Trophoblast cell (in vitro differentiated cells and primary cell): ENCODE results near the gene PRKD1.

ENCODE experiments used
- DNase-seq, 2 donors: peaks; one replicate each; pipeline ENCODE4 v3.0.0-alpha.2; 2016
- H2AFZ ChIP-seq: 2 replicates; pipeline ENCODE4 v1.6.1; 2013; ENCODE audit warnings: low read length, moderate library complexity, mild to moderate bottlenecking; ENCODE audit not compliant: insufficient read depth, poor library complexity
- H2AK5ac ChIP-seq: 2 replicates; pipeline ENCODE4 v1.6.1; 2013; ENCODE audit warnings: mild to moderate bottlenecking, low read length
- H2BK120ac ChIP-seq: 2 replicates; pipeline ENCODE4 v1.6.1; 2013; ENCODE audit warnings: low read length, mild to moderate bottlenecking, moderate library complexity; ENCODE audit not compliant: insufficient read depth, poor library complexity
- H2BK12ac ChIP-seq: 2 replicates; pipeline ENCODE4 v1.6.1; 2013; ENCODE audit warnings: mild to moderate bottlenecking, low read length, moderate library complexity
- H2BK5ac ChIP-seq: 2 replicates; pipeline ENCODE4 v1.6.1; 2013; ENCODE audit warnings: low read length, low read depth, moderate library complexity, mild to moderate bottlenecking; ENCODE audit not compliant: poor library complexity
- H3K14ac ChIP-seq: 2 replicates; pipeline ENCODE4 v1.6.1; 2013; ENCODE audit warnings: mild to moderate bottlenecking, low read length
- H3K18ac ChIP-seq: 2 replicates; pipeline ENCODE4 v1.6.1; 2013; ENCODE audit warnings: mild to moderate bottlenecking, low read length
- H3K23ac ChIP-seq: 2 replicates; pipeline ENCODE4 v1.6.1; 2013; ENCODE audit warnings: low read length
- H3K27ac ChIP-seq: 2 replicates; pipeline ENCODE4 v1.5.1; 2013; ENCODE audit warnings: low read depth, mild to moderate bottlenecking, inconsistent platforms, low read length, moderate library complexity
- H3K27me3 ChIP-seq: 2 replicates; pipeline ENCODE4 v1.6.1; 2013; ENCODE audit warnings: inconsistent platforms, mild to moderate bottlenecking, low read length, moderate library complexity; ENCODE audit not compliant: insufficient read depth
- H3K36me3 ChIP-seq, 2 experiments: 1 replicate in 1 of 2; 2 replicates in 1 of 2; pipeline ENCODE4 v1.6.1; 2013; ENCODE audit warnings: low read length in 2 of 2, mild to moderate bottlenecking in 2 of 2, moderate library complexity in 1 of 2; ENCODE audit not compliant: insufficient read depth in 2 of 2, control insufficient read depth in 1 of 2
- H3K4ac ChIP-seq: 2 replicates; pipeline ENCODE4 v1.6.1; 2013; ENCODE audit warnings: low read depth, mild to moderate bottlenecking, low read length, moderate library complexity
- H3K4me1 ChIP-seq, 2 experiments: 1 replicate in 1 of 2; 2 replicates in 1 of 2; pipeline ENCODE4 v1.6.1; 2013; ENCODE audit warnings: low read length in 2 of 2, mild to moderate bottlenecking in 2 of 2, moderate library complexity in 1 of 2; ENCODE audit not compliant: insufficient read depth in 2 of 2, control insufficient read depth in 1 of 2
- H3K4me2 ChIP-seq: 2 replicates; pipeline ENCODE4 v1.6.1; 2013; ENCODE audit warnings: inconsistent platforms, mild to moderate bottlenecking, low read length, moderate library complexity
- H3K4me3 ChIP-seq: 2 replicates; pipeline ENCODE4 v1.5.1; 2013; ENCODE audit warnings: mild to moderate bottlenecking, low read depth, low read length, inconsistent platforms
- H3K79me1 ChIP-seq: one replicate; pipeline ENCODE4 v1.6.1; 2013; ENCODE audit warnings: low read length
- H3K79me2 ChIP-seq: 2 replicates; pipeline ENCODE4 v1.6.1; 2013; ENCODE audit warnings: low read length, mild to moderate bottlenecking; ENCODE audit not compliant: control insufficient read depth, insufficient read depth, poor library complexity
- H3K9ac ChIP-seq: 2 replicates; pipeline ENCODE4 v1.6.1; 2013; ENCODE audit warnings: mild to moderate bottlenecking, low read length
- H3K9me3 ChIP-seq: 2 replicates; pipeline ENCODE4 v1.6.1; 2013; ENCODE audit warnings: low read depth, mild to moderate bottlenecking, control low read depth, inconsistent platforms, low read length; ENCODE audit not compliant: insufficient read depth
- H4K12ac ChIP-seq: 2 replicates; pipeline ENCODE4 v1.6.1; 2013; ENCODE audit warnings: low read depth, mild to moderate bottlenecking, low read length, moderate library complexity
- H4K8ac ChIP-seq: 2 replicates; pipeline ENCODE4 v1.6.1; 2013; ENCODE audit warnings: low read depth, mild to moderate bottlenecking, low read length, moderate library complexity
- H4K91ac ChIP-seq: one replicate; pipeline ENCODE4 v1.6.1; 2013; ENCODE audit warnings: low read depth, mild to moderate bottlenecking, low read length, moderate library complexity
- WGBS: extraction: QIAGEN DNeasy Blood & Tissue Kit; methylation state at CpG from one replicate; pipeline ENCODE4 v1.1.7; 2013; ENCODE audit warnings: missing lambda C conversion rate; ENCODE audit not compliant: insufficient read length, insufficient coverage; ENCODE audit errors: extremely low coverage; 5-methylcytosine and 5-hydroxymethylcytosine counted together

The PRKD1 gene

GRCh38 chr14:29905543-29905942 lies 22.1 kb downstream of the PRKD1 start:
- no peak for DNase-seq
- Histone ChIP-seq H3K4ac (no peak overlapping the region), H3K9me3 (peaks cover 5% of the 10 kb centered on the region), H3K79me2 (no peaks in the 10 kb centered on the region), H4K8ac (no peak overlapping the region), H3K9ac (no peak overlapping the region), H2BK12ac (no peak overlapping the region), H3K36me3 (no peaks in the 10 kb centered on the region), H2BK5ac (no peak overlapping the region), H3K27ac (no peak overlapping the region), H3K4me1 (no peaks in the 10 kb centered on the region), H2BK120ac (no peak overlapping the region), H3K18ac (no peak overlapping the region), H3K14ac (no peak overlapping the region), H3K4me2 (no peak overlapping the region), H4K12ac (no peak overlapping the region), H3K23ac (no peak overlapping the region), H3K4me3 (no peak overlapping the region), H2AFZ (no peak overlapping the region), H3K27me3 (no peaks in the 10 kb centered on the region), H2AK5ac (no peak overlapping the region), H3K79me1 (no peaks in the 10 kb centered on the region), H4K91ac (no peak overlapping the region)
- WGBS, result no CpG with 5 or more reads among the region's 7 CpGs

DNA sequence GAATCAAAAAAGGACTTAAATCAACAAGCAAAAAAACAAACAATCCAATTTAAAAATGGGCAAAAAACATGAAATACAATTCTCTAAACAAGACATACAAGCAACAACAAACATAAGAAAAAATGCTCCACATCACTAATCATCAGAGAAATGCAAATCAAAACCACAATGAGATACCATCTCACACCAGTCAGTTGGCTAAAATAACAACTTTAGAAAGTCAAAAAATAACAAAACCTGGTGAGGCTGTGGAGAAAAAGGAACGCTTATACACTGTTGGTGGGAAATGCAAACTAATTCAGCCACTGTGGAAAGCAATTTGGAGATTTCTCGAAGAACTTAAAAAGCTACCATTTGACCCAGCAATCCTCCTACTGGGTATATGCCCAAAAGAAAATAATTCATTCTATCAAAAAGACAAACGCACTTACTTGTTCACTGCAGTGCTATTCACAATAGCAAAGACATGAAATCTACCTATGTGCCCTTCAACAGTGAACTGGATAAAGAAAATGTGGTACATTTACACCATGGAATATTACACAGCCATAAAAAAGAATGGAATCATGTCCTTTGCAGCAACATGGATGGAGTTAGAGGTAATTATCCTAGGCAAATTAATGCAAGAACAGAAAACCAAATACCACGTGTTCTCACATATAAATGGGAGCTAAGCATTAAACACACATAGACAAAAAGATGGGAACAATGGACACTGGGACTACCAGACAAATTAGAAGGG lies 26.9 kb downstream of the PRKD1 start:
- no peak overlapping the region for H3K27ac ChIP-seq
- H2BK5ac ChIP-seq, result no peak overlapping the region

GRCh38 chr14:29898470-29898869 lies 29.2 kb downstream of the PRKD1 start:
- Histone ChIP-seq H2AFZ (no peak overlapping the region), H3K79me1 (no peaks in the 10 kb centered on the region), H2BK5ac (no peak overlapping the region), H3K79me2 (peaks cover 2% of the 10 kb centered on the region), H3K9me3 (no peaks in the 10 kb centered on the region), H2BK12ac (no peak overlapping the region), H2AK5ac (no peak overlapping the region), H3K36me3 (no peaks in the 10 kb centered on the region), H2BK120ac (no peak overlapping the region), H3K4me3 (no peak overlapping the region), H4K91ac (no peak overlapping the region), H3K27ac (no peak overlapping the region), H3K14ac (no peak overlapping the region), H3K4me2 (no peak overlapping the region), H3K9ac (no peak overlapping the region), H3K18ac (no peak overlapping the region), H3K23ac (no peak overlapping the region), H4K8ac (no peak overlapping the region), H3K27me3 (no peaks in the 10 kb centered on the region), H3K4ac (no peak overlapping the region), H4K12ac (no peak overlapping the region), H3K4me1 (peaks cover 3% of the 10 kb centered on the region in 2 experiments)
- DNase-seq, result no peak
- no CpG with 5 or more reads among the region's 2 CpGs for WGBS

More for the DNA sequence above, 26.9 kb downstream of the PRKD1 start:
- no peak overlapping the region for H4K12ac ChIP-seq
- no peak overlapping the region for H3K4me3 ChIP-seq
- no peaks in the 10 kb centered on the region for H3K36me3 ChIP-seq
- WGBS, result no CpG with 5 or more reads among the region's 4 CpGs
- H4K8ac ChIP-seq, result no peak overlapping the region
- no peak overlapping the region for H2AK5ac ChIP-seq
- no peak overlapping the region for H3K18ac ChIP-seq
- H3K14ac ChIP-seq, result no peak overlapping the region
- no peak overlapping the region for H3K4ac ChIP-seq
- no peak for DNase-seq
- no peaks in the 10 kb centered on the region for H3K4me1 ChIP-seq
- H4K91ac ChIP-seq, result no peak overlapping the region
- no peak overlapping the region for H2BK120ac ChIP-seq
- no peak overlapping the region for H2BK12ac ChIP-seq
- no peak overlapping the region for H2AFZ ChIP-seq
- H3K79me2 ChIP-seq, result no peaks in the 10 kb centered on the region
- H3K23ac ChIP-seq, result no peak overlapping the region
- no peak overlapping the region for H3K4me2 ChIP-seq
- H3K27me3 ChIP-seq, result no peaks in the 10 kb centered on the region
- no peaks in the 10 kb centered on the region for H3K79me1 ChIP-seq
- H3K9ac ChIP-seq, result no peak overlapping the region
- no peaks in the 10 kb centered on the region for H3K9me3 ChIP-seq

GRCh38 chr14:29897181-29897580 lies 30.5 kb downstream of the PRKD1 start:
- Histone ChIP-seq H3K4ac (no peak overlapping the region), H2BK5ac (no peak overlapping the region), H3K18ac (no peak overlapping the region), H2BK120ac (no peak overlapping the region), H3K4me1 (peaks cover 3% of the 10 kb centered on the region in 2 experiments), H2BK12ac (no peak overlapping the region), H2AK5ac (no peak overlapping the region), H3K27ac (no peak overlapping the region), H3K9me3 (no peaks in the 10 kb centered on the region), H4K91ac (no peak overlapping the region), H3K23ac (no peak overlapping the region), H2AFZ (no peak overlapping the region), H4K12ac (no peak overlapping the region), H3K4me3 (no peak overlapping the region), H3K36me3 (no peaks in the 10 kb centered on the region), H3K9ac (no peak overlapping the region), H4K8ac (no peak overlapping the region), H3K79me2 (peaks cover 2% of the 10 kb centered on the region), H3K14ac (no peak overlapping the region), H3K4me2 (no peak overlapping the region), H3K27me3 (no peaks in the 10 kb centered on the region), H3K79me1 (no peaks in the 10 kb centered on the region)
- no CpG with 5 or more reads among the region's 1 CpG for WGBS
- no peak for DNase-seq
